HG03354 (cell line): ENCODE results near the gene JUN.

ENCODE experiments used
- ATAC-seq: cut with Tn5 transposase; IDR thresholded peaks from one replicate; pipeline ENCODE4 v1.9.1; 2021; ENCODE audit warnings: mild to moderate bottlenecking; ENCODE audit not compliant: unreplicated experiment, poor library complexity, severe bottlenecking

JUN gene

DNA sequence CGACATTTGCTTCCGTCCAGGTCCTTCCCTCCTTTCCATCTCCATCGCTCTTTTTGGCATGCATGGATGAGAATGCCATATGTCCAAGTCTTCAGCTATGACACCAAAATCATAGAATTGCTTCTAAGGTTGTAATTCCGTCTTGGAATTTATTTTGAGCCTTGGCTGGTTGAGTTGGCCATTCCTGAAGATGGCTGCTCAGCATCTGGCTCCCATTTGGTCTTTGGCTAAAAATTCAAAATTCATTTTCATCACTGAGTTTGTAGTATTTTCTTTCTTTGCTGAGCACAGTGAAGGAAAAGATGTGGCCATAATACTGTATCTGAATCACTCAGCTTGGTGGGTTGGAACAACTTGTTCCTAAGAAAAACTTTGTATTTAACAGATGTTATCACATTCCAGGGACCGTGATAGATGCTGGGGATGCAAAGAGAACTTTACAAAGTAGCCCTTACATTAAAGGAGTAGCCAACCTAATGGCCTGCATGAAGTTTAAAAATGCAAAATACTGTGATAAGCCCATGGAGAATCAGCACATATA lies 15.6 kb downstream of the JUN start:
- ATAC-seq: no peak

DNA sequence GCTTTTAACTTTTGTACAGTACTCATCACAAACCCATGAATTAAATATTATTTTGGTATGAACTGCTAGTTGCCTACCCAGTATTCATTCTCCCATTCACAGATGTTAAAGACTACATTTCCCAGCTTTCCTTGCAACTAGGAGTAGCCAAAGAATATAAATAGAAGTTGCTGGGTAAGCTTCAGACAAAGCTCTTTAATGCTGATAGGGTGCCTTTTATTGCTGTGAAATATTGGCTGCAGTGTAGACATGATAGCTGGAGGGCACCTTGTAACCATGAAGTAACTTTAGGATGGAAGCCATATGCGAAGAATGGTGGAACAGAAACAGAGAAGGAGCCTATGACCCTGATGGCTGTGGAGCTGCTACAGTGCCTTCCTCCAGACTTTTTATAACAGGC lies 16.7 kb downstream of the JUN start:
- ATAC-seq: no peak

DNA sequence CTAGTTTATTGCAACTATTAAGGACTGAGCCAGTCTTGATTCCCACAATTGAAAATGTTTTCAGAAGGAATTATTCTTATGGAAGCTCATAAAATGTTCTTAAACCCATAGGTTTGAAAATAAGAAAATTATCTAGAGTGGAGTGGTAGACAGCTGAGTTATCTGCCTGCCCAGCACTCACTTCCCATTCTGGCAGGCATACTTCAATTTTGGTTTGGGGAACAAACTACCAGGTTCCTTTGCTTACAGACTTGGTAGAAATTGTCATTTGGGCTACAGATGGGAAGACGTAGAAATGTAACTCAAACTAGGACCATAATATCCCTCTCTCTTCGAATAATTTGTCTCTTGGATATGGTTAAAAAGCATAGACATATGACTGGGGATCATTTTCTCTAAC lies 18.4 kb downstream of the JUN start:
- no peak for ATAC-seq

DNA sequence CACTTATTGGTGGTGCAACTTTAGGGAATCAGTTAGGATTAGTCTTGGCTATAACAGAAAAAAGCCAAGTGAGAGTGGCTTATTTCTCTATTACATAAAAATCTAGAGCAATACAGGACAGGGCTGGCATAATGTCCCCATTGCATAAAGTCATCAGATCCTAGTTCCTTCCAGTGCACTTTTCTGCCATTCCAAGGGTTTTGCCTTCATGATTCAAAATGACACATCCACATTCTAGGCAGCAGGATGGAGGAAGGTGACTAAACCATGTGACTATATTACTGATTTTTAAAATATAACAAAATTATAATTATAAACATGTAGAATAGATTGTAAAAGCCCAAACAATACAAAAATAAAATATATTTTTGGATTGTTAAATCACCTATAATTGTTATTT lies 18.8 kb downstream of the JUN start:
- no peak for ATAC-seq

DNA sequence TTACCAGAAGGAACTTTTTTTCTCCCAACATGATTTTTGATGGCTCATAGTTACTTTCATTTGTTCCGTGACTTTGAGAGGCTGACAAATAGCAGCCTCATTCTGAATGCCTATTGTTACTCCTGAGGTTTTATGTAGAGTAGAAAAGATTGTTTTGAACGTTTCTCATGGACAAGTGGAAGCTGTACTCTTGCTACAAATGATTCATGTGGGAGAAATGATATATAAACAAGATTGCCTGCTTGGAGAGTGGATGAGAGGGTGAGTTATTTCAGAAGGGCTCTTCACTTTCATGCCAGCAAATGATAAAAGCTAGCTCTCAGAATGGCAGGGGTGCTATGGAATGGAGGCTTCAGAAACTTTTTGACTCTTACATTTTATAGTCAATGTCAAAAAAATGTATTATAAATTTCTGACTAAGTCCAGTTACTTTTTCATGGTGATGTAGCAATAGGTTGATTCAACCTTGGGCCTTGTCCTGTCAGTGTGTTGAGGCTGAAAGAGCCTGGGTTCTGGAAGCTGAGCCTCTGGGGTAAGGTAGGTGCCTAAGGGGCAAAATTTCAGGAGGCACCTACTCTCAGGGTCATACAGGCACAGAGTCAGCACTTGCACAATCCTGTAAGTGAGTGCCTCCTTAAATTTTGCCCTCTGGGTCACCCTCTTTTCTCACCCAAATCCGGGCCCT lies 19.4 kb downstream of the JUN start:
- no peak for ATAC-seq

DNA sequence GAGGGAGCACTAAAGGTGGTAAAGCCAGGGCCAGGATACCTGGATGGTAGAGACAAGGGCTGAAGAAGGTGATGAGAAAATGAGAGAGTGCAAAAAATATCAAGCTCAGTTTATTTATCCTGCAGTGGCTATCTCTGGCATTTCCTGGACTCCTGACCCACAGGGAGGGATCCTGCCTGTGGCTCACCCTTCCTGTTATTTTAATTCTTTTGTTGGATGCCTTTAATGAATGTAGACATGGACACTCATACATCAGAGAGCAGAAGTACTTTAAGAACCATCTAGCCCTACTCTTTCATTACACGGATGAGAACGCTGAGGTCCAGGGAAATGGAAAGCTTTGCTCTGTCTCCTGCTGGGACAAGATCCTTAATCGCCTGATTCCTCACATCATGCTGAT lies 20.6 kb downstream of the JUN start:
- ATAC-seq: no peak

DNA sequence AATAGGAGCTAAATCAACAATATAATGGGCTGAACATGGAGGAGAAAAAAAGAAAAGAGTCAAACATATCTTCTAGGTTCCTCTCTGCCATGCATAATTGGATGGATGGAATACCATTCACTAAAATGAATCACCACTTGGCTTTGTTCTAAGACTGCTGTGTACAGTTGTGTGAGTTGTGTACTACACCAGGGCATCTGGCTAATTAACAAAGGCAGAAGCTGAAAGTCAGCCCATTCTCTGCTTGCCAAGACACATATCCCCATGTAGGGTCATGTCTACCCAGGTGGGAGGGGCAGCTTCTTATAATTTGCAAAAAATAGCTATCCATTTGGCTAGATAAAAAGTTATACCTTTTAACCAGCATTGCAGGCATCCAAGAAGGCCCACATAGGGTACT lies 21.0 kb downstream of the JUN start:
- ATAC-seq: no peak

DNA sequence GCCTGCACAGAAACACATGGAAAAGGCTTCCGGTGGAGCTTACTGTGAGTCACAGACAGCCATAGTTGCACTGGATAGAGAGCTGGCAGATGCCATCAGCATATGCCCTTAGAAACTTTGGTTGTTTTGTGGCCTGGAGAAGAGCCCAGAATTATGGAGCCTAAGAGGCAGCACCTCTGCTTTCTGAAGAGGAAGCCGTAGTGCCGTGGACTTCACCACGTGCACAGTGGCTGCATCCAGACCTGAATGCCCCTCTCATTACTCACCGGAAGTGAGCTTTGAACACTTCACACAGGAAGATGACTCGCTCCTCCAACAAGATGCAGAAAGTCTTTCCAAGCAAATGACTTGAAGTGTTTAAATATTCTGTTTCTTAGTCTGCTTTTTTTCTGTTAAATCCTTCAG lies 28.4 kb downstream of the JUN start:
- peak; percentile 92 for ATAC-seq

DNA sequence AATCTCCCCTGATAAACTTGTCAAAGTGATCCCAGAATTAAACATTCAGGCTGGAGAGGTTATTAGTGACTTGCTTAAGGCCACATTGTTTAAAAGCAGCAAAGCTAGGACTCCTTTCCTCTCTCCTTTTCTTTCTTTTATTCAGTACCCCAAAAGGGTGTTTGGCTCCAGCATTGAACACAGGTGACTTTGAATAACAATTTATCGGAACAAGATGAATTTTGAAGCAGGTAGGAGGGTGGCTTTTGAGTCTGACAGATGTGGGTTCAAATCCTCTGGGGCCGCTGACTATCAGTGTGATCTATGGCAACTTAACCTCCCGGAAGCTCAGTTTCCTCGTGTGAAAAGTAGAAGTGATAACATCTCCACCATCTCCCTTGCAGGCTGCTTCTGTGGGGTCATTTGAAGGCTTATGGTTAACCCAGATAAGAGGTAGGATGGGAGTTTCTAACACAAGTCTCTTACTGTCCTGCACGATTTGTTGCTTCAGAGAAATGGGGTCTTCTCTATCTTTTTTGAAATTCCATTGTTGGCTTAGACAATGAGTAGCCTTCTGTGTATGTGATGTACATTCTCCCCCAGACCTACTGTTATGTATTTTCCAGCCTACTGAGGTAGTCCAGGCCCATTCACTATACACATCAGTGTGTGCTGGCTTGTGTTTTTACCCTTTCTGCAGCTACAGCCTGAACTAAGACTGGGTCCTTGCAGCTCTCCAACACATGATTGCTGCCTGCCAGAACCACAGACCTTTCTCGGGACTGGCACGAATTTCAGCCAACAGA lies 29.0 kb downstream of the JUN start:
- no peak for ATAC-seq

DNA sequence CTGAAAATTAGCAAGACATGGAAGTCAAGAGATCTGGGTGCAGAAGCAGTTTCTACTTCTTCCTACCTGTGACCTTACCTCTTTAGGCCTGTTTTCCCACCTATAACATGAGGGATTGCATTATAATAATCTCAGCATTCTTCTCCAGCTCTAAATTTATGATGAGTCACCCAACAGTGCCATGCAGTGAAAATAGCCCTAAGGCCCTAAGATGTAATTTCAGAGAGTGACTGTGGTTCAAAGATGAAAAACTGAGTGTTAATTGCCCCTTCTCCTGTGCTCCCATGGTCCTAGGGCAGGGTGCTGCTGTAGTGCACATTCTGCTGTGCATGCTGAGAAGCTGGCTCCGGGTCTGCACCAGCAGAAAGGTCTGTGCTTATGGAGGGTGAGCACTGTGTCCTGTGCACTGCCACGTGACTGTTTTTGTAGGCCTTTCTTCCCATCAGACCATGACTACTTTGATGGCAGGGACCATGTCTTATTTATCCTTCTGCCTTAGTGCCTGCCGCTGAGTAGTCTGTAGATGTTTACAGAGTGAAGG lies 29.7 kb downstream of the JUN start:
- no peak for ATAC-seq

DNA sequence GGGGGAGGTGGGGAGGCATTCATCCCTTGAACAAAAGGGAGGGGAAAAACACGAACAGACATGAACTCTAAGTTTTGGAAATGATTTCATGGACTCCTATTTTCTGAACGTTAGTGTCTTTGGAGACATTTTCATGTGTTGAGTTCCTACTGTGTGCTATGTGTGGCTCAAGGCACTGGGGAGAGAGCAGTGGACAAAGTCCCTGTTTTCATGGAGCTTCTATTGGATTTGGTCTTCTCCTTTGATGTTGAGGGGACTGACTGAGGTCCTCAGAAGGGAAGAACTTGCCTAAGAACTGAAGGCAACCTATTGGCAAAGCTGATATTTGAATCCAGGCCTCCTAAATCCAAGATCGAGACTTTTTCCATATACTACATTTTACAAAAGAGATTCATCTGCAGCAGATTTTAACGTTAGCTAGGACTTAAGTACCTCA lies 30.4 kb downstream of the JUN start:
- no peak for ATAC-seq

DNA sequence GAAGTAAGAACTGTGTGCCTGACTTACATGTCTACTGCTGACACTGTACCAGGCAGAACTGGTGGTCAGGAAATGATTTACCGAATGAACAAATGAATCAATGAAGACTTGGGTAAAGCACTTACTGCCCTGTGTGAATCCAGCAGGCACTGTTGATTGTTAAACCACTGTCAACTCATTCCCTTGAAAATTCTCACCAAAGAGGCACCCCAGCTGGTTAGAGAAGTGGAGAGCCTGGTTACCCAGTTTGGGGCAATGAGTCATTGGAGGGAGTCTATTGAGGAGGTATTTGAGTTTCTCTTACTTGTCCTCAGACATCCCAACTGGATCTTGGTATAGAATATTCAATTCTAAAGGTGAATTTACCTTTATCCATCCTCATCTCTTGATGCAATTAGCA lies 34.2 kb downstream of the JUN start:
- no peak for ATAC-seq

DNA sequence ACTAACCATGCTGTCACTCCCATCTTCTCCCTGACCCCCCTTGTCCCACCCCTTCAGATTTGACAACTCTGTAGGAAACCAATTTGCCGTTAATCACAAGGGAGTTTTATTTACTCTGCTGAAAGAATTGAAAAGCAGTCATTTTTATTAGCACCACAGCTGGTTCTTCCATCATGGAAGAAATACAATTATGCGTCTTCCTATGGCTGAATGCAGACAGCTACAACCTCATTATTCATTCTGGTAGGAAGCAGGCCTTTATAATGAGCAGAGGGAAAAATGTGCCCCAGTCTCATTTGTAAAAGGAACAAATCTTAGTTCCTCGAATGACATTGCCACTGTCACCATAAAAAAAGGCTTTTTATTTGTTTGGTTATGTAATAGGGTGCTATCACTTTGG lies 35.2 kb downstream of the JUN start:
- no peak for ATAC-seq

DNA sequence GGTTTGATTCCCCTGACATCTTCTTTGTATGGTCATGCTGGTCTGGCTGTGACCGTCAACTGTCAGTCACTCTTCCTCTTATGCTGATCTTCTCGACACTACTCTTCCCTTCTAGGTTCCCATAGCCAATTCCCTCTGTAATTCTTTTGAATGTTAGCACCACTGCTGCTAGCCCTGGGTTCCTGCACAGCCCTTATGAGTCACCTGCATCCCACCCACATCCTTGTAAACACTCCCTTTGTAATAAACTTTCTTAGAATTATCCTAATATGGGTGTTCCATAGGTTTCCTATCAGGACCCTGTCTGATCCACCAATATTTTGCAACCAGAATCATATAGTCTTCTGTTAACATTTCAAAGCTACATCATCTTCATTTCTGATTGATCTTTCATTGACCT lies 37.1 kb downstream of the JUN start:
- no peak for ATAC-seq

DNA sequence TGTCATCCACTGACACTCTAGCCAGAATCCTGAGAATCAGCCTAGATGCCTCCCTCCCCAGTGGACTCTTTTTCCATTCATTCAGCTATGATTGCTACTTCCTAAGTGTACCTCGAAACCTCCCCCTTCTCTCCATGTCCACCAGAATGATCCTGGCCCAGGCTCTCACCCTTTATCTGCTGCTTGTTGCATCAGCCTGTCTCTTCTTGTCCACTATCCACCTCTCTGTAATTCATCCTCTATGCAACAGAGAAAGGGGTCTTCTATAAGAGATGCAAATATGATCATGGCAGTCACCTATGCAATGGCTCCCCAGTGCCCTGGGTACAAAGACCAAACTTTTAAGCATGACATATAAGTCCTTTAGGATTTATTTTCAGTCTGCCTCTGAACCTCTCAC lies 37.7 kb downstream of the JUN start:
- no peak for ATAC-seq

DNA sequence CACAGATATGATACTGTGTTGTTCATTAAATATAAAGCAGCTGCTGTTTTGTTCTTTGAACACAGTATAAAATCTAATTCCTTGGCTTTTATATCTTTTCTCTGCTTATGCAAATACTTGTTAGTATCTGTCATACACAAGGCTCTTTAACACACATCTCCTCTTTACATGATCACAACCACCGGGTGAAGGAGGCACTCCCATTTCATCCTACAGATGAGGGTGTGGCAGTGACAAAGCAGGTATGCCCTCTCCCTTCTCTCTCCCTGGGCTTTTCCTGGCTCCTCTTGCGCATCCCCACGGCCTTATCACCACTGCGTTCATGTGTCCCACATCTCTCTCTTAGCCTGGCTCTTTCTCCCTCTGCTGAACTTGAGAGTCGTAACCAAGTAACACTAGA lies 38.2 kb downstream of the JUN start:
- no peak for ATAC-seq

DNA sequence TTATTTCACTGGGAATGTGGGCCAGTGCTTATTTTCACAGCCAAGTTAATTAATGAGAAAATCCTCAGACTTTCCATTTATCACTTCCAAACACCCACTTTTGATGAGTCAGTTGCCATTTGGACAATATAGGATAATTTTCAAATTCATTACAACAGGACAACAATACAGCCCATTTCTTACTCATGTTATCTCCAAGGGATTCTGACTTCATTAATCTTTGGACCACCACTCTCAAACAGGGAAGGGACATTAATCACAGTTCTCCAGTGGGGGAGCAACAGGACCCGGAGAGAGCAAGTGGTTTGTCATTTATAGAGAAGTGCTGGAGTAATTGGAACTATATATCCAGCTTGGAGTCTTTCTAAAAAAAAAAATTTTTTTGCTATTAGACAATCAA lies 38.7 kb downstream of the JUN start:
- ATAC-seq: no peak

DNA sequence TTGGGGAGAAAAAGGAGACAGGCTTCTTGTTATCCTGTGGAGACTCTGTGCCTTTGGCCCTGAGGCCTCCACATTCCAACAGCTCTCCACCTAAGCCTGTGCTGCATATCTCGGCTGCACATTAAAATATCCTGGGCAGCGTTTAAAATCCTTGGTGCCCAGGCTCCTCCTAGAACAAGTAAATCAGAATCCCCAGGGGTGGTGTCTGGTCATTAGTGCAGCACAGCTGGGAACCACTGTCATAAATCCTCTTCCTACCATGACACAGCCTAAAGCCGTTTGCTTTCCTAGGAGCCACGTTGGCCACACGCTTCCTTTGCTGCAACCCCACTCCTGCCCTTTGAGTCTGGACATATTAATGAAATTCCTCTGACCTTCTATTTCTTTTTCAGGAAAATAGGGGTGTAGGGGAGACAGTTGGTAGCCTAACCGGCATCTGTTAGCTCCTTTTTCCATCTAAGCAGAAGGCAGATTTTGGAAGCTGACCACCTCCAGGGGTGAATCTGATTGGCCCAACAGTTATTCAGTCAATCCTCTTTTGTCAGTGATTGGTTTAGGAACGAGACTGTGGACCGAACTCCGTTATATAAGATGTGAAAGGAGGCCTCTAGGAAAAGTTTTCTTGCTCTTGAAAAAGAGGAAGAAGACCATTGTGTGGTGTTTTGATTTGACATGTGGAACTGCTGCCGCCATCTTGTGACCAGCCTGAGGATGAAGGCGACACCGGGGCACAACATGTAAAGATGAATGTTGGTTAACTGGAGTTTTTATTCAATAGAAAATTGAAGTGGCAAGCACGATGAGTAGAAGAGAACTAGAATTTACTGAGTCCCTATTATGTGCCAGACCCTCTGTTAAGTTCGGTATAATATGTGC lies 41.9 kb downstream of the JUN start:
- no peak for ATAC-seq

DNA sequence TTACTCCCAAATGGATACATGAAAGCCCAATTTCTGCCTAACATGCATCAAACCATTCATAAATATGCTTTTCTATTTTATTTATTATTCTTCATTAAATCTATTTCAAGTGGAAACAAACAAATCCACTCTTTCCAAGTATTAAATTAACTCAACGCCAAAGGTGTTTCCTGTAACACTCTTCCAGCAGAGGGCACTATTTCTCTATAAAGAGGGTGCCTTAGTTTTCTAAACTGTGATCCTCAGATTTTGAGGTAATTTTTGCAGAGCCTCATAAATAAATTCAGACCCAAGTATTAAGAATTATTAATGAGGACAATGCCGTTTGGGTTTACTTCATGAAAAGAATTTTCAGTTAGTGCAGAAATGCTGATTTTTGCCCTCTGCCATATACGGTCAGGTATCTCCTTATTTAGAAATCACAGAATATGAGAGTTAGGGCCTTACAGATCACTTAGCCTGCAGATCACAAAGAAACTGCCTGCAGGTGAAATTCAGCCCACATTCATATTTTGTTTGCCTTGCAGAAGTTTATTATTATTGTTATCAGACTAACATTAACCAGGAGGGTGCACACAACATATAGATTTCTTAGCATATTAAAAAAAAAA lies 43.9 kb downstream of the JUN start:
- ATAC-seq: no peak

DNA sequence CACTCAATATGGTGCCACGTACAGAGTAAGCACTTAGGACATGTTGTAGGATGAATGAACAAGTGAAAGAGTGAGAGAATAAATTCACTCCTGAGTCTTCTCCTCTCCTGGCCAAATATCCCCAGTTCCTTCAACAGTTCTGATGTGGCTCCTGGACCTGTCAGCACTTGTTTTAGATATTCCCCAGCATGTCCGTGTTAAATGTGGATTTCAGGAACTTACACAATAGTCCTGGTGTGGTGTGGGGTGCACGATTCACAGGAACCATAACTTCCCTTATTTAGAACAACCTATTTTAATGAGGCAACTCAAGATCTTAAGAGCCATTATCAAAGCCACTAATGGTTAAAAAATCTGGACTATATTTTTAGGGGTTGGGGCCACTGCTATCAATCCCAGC lies 45.0 kb downstream of the JUN start:
- no peak for ATAC-seq
